Raji (cell line): ENCODE measurements around the gene NUFIP1.

Experiments
- POLR2A ChIP-seq: IDR thresholded peaks from 2 replicates; pipeline ENCODE4 v1.6.1; 2011; ENCODE audit warnings: low read depth, low read length, control low read depth; ENCODE audit not compliant: insufficient read depth

Gene NUFIP1

DNA sequence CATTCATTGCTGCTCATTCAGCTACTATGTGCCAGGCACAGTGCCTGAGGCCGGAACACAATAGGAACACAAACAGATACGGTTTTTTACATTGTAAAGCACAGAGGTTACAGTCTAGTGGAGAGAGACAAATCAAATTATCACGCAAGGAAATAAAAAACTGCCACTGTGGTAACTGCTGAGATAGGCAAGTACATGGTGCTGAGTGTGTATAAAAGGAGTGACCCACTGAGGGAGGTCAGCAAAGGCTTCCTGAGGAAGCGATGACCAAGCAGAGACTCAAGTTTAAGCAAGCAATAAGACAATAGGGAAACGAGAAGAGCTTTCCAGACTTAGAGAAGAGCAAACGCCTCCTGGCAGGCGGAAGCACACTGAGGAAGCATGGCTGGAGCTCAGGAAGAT, 56.4 kb downstream of the NUFIP1 start:
- TF ChIP-seq POLR2A = no peak

DNA sequence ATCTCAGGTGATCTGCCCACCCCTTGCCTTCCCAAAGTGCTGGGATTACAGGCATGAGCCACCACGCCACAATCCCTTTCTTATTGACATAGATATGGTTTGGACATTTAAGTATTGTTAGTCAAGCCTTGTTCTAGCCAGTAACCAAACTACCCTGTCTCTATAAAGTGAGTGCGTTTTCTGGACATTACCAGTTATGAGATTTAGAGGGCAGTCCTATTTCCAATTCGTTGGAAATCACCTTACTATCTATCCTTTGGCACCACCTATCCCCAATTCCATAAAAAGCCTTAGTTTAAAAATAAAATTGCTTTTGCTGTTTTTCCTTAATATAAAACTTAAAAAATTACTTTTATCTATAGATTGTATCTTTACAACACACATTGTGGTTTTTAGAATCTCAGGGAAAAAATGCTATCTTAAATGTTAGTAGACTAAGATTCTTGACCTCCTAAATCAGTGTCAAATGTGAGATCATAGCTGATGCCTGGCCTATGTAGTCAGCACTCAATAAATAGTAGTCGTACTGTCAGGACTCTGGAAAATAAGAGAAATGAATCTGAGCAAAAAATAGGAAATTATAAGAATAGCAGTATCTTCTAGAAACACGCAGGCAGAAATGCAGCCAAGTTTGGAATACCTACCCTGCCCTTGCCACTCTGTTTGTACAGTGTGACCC, 57.0 kb downstream of the NUFIP1 start:
- TF ChIP-seq POLR2A = no peak

DNA sequence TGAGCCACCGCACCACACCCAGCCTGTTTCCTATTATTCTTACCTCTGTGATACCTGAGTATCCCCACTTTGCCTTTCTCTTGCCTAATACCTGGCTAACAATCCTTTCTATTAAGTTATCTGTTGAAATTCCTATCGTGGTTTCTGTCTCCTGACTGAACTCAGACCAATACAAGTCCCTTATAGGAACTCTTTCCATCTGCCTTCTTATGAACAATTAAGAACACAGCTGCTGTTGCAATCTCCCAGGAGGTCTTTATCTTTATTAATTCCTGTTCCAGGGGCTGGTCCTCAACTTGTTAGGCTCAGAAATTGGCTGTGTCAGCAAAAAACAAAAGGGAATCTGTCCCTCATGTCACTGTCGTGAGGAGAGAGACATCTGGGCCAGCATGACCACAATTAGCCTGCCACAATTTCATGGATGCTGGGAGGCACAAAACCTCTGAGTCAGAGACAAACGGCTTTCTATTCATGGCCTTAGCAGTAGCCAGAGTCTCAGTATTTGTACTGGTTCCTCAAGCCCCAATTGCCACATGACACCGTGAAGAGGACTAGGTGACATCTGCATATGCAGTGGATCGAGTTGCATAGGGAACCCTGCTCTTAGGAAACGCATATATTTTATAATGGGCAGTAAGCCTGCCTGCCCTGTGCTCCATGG, 58.2 kb downstream of the NUFIP1 start:
- no peak for TF ChIP-seq POLR2A

DNA sequence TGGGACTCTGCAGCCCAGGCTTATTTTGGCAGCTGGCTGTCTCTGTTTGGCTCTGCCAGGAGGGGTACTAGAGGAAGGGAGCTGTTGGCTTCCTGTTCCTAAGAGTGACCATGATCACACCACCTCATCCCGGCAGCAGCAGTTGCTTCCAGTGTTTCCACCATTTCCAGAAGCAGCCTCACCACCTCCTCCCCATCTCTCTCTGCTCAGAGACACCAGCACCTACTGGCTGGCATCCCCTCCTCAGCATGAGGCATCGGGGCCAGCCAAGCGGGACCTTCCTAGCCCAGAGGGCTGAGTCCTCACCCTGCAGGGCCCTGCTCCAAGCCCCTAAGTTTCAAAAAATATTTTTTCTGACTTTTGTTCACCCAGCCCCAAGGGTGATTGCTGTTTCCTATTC, 59.0 kb downstream of the NUFIP1 start:
- TF ChIP-seq POLR2A = no peak

DNA sequence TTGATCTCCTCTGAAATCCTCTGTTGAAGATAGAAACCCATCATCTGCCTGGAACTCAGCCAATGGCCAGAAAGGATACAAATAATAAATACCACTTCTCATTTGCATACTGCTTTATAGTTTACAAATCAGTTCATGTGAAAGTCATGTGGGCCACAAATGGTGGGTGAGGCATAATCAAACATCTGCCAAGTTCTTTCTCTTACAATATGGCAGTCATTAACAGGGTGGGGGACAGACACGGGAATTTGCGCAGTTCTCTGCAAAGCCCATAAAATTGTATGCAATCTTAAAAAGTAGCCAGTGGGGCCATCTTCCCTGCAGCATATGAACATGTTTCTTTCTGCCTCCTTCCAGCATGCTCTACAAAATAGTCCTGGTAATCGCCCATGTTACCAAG, 59.6 kb downstream of the NUFIP1 start:
- TF ChIP-seq POLR2A = no peak

DNA sequence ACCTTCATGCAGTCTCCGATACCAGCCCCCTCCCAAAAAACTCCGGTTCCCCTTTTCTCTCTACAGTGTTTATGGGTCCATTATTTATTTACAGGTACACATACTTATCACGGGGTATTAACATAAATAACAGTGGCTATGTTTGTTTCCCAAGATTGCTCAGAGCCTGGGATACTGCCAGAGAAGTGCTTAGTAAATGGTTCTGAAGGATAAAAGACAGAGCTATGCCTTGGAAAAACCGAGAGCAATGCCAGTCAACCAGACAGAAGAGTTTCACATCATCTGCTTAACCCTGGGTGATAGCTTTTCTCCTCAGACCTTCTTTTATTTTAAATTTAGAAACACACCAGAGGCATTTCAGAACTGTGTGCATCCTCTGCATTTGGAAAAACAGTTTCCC, 61.3 kb downstream of the NUFIP1 start:
- no peak for TF ChIP-seq POLR2A

DNA sequence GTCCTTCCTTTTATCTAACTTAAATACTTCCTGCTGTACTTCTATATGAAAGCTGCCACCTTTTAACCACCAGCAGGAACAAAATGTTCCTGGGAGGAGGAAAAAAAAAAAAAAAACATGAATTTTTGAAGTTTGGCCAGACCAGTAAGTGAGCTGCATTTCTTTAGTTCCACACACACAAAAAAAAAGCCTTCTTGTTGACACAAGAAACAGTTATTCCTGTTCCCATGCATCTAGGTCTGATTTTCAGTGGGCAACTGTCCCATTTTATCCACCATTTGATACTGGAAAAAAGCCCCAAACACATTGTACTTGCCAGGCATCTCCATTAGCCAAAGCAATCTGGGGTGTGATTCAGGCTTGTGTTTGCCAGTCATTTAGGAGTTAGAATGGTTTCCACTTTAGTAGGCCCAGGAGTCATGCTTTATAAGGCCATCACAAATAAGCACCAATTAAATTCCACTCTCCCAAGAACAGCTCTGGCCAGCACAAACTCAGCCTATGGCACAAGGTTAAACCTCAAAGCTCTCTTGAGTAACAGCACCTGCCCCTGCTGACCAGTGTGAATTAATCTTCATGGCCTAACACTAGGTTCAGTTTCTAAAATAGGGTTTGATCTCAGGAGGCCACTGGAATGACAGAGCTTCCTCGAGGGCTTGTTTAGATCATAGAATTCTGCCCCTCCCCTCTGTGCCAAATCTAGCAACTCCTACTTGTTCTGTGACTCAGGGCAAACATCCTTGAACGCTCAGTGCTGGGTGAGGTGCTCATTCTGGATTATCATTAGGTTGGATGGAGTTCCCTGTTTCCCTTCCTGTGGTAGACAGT, 67.1 kb downstream of the NUFIP1 start:
- TF ChIP-seq POLR2A = no peak

DNA sequence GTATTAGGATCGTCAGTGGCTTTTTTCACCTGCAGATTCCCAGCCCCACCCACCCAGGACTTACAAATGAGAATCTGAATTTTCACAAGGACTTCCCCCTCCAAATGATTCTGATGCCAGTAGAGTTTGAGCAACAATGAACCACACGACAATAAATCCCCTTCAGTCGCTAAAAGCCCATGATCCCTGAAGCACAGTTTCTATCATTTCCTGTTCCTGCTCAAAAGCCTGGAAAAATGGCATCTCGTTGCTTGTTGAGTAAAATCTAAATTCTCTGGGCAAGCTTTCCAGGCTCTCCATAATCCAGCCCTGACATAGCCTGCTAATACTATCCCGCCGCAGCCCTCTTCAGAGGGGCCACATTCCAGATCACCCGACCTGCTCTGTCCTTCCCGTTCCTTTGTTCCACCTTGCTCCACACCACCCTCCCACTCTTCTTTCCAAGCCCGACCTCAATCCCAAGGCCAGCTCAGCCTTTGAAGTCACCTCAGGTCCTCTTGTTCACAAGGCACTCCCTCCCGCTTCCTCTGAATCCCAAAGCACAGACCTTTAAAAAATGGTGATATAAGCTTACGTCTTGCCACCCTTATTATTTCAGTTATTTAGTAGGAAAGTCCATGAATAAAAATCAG, 67.9 kb downstream of the NUFIP1 start:
- no peak for TF ChIP-seq POLR2A

DNA sequence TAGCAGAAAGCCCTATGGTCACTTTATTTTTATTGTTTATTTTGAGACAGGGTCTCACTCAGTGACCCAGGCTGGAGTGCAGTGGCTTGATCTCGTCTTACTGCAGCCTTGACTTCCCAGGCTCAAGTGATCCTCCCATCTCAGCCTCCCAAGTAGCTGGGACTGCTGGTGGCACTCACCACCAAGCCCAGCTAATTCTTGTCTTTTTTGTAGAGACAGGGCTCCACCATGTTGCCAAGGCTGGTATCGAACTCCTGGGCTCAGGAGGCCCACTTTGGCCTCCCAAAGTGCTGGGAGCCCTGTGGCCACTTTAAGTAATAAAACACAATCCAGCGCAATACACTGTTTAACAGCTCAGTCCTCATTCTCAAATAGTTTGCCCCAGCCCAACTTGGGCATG, 69.3 kb downstream of the NUFIP1 start:
- no peak for TF ChIP-seq POLR2A

DNA sequence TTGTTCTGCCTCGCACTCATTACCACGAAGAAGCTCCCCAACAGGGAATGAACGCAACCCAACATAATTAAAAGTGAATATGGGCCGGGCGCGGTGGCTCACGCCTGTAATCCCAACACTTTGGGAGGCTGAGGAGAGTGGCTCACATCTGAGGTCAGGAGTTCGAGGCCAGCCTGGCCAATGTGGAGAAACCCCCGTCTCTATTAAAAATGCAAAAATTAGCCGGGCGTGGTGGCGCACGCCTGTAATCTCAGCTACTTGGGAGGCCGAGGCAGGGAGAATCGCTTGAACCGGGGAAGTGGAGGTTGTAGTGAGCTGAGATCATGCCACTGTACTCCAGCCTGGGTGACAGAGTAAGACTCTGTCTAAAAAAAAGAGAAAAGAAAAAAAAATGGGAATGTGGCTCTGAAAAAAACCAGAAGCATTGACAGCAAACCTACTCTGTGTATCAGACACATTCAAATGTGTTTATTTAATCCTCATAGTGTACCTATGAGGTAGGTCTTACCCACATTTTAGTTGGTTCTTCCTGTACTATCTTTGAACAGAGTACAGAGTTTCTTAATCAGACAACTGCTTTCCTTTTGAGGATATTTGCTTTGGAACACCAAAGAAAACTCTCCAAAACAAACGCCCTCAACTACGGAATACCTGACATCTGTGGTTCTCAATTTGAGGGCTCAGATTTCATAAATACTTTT, 70.0 kb downstream of the NUFIP1 start:
- TF ChIP-seq POLR2A = no peak

DNA sequence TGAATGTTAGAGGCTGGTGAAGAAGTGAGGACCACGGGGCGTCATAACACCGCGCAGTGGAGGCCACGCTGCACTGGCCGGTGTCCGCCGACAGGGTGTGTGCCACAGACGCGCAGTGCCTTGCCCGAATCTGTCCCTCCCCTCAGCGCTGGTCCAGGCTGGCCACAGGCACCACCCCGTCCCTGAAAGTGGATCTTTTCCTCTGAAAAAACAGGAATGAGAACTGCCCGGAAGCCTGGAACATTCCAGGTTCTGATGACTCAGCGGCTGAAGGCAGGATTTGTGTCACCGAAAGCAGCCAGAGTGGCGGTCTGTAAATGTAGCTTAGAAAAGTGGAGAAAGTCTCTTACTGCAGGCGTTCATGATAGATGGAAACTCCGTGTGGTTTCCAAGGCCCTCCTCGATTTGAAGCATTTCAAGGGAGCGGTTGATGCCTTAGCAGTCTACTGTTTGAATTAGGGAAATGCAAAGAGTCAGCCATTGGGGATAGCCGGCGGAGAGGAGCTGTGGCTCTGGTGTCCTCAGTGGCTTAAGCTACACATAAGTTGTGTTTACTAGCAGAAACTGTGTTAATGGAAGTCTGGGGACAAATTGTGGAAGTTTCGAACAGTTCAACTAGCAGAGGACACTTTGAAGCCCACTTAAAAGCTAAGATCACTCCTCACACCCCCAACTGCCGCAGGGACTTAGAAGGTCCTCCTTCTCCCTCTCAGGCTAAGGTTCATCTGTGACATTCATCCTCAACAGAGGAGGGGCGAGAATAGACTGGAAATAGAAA, 70.8 kb downstream of the NUFIP1 start:
- TF ChIP-seq POLR2A = peak; percentile 53

DNA sequence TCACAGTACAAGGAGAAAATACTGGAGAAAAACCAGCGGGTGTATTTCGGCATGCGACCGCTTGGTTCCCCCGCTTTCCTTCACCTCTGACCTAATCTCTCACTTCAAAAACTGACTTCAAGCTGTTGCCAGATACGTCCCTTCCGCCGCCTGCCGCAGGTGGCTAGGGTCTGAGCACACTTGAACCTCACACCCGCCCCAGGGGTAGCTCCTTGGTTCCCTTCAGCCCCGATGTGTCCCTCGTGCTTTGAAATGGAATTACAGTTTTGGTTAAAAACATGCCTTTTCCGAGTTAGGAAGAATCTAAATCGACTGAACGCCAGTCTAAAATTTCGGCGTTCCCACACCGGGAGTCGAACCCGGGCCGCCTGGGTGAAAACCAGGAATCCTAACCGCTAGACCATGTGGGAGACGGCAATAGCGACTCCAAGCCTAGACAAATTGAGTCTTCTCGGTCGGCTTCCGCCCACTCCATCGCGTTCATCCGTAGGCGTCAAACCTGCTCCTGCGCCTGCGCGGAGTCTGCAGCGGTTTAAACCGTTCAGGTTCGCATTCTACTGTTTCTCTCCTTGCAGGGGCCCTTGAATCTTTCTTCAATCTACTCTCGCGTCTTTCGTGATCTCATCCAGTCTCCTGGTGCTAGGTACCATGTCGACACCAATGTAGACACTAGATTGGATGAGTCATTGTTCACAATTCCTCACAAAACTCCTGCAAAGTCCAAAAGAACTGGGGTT, 71.5 kb downstream of the NUFIP1 start:
- TF ChIP-seq POLR2A = peak; percentile 69

DNA sequence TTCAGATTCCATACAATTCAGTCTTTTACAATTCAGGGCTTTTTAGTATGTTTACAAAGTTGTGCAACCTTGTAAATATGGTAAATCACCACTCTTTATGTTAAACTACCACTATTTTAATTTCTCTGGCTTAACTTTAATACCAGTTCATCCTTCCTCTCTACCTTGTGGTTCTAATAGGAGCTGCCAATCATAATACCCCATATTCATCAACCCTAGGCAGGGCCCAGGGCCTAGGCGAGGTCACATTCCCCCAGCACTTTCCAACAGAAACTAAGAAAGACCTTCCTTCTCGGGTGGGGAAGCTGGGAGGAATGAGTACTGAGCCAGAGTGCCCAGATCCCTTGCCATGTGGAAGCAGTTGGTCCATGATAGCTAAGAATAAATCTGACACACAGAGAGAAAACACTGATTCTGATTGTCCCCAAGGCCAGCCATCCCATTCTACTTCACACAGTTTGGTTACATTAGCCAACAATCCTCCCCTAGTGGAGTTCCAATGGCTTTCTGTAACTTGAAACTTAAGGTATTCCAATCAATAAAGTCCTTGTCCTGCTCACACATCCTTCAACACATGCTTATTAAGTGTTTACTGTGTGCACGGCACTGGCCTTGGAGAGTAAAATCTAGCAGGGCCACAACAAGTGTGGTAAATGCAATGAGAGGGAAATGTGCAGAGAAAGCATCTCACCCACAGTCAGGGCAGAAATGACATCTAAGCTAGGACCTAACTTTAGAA, 76.8 kb downstream of the NUFIP1 start:
- no peak for TF ChIP-seq POLR2A
